ENCODE measurements around the gene VAV1. TPM values are rescaled to one million over a fixed set of nuclear protein-coding genes. Genes with fewer than 3 reads are reported as not detected.

The VAV1 gene
- total and polyA plus RNA-seq, 2 of the 8 experiments (the other 6 are each of a cell fraction or from before 2014, with no cell fraction given), result 0.21 to 0.22 TPM

Small RNAs within 50 kb of the gene (microRNA-seq; reads per million reads assigned to microRNA genes)
- 0 reads per million in 2 experiments for gene MIR6791 (ENCODE audit: borderline microRNAs expressed in 2 of 2, borderline number of aligned reads in 2 of 2, borderline replicate concordance in 1 of 2)

Other genes starting within 250 kb of the VAV1 start
- 1.7 and 1.8 TPM in 2 replicates for gene TNFSF9, start 241.7 kb upstream of the VAV1 start, total RNA-seq (2021; fragmentation: NEBNext Ultra II Directional; extraction: Animal tissue kit (Norgen Biotek cat#: 25700))
- gene TNFSF9, start 241.7 kb upstream of the VAV1 start, polyA plus RNA-seq (2011; rRNA removed), result 4.4 TPM in 2 replicates
- gene CD70, start 181.6 kb upstream of the VAV1 start, total RNA-seq (2021; fragmentation: NEBNext Ultra II Directional; extraction: Animal tissue kit (Norgen Biotek cat#: 25700)), result 0.84 and 1.3 TPM in 2 replicates
- gene CD70, start 181.6 kb upstream of the VAV1 start, polyA plus RNA-seq (2011; rRNA removed), result 12.0 and 13.0 TPM in 2 replicates
- not detected in 2 replicates for gene TNFSF14, start 102.5 kb upstream of the VAV1 start, total RNA-seq (2021; fragmentation: NEBNext Ultra II Directional; extraction: Animal tissue kit (Norgen Biotek cat#: 25700))
- 0.03 TPM in 1 of 2 replicates, not detected in the other for gene TNFSF14, start 102.5 kb upstream of the VAV1 start, polyA plus RNA-seq (2011; rRNA removed)
- 4.2 and 6.4 TPM in 2 replicates for gene C3, start 52.1 kb upstream of the VAV1 start, total RNA-seq (2021; fragmentation: NEBNext Ultra II Directional; extraction: Animal tissue kit (Norgen Biotek cat#: 25700))
- gene C3, start 52.1 kb upstream of the VAV1 start, polyA plus RNA-seq (2011; rRNA removed), result 12.8 and 16.6 TPM in 2 replicates
- 34.9 and 35.3 TPM in 2 replicates for gene GPR108, start 35.1 kb upstream of the VAV1 start, total RNA-seq (2021; fragmentation: NEBNext Ultra II Directional; extraction: Animal tissue kit (Norgen Biotek cat#: 25700))
- 46.0 and 63.9 TPM in 2 replicates for gene GPR108, start 35.1 kb upstream of the VAV1 start, polyA plus RNA-seq (2011; rRNA removed)
- gene TRIP10, start 33.0 kb upstream of the VAV1 start, total RNA-seq (2021; fragmentation: NEBNext Ultra II Directional; extraction: Animal tissue kit (Norgen Biotek cat#: 25700)), result 69.3 and 69.5 TPM in 2 replicates
- 27.8 and 38.0 TPM in 2 replicates for gene TRIP10, start 33.0 kb upstream of the VAV1 start, polyA plus RNA-seq (2011; rRNA removed)
- 20.0 and 22.1 TPM in 2 replicates for gene SH2D3A, start 5.3 kb upstream of the VAV1 start, total RNA-seq (2021; fragmentation: NEBNext Ultra II Directional; extraction: Animal tissue kit (Norgen Biotek cat#: 25700))
- gene SH2D3A, start 5.3 kb upstream of the VAV1 start, polyA plus RNA-seq (2011; rRNA removed), result 14.5 and 22.8 TPM in 2 replicates
- not detected in 2 replicates for gene ADGRE1, start 114.9 kb downstream of the VAV1 start, total RNA-seq (2021; fragmentation: NEBNext Ultra II Directional; extraction: Animal tissue kit (Norgen Biotek cat#: 25700))
- not detected in 2 replicates for gene ADGRE1, start 114.9 kb downstream of the VAV1 start, polyA plus RNA-seq (2011; rRNA removed)
- not detected in 2 replicates for gene MBD3L2B, start 248.7 kb downstream of the VAV1 start, total RNA-seq (2021; fragmentation: NEBNext Ultra II Directional; extraction: Animal tissue kit (Norgen Biotek cat#: 25700))
- not detected in 2 replicates for gene MBD3L2B, start 248.7 kb downstream of the VAV1 start, polyA plus RNA-seq (2011; rRNA removed)

Measured in H1 (cell line).